A549 (cell line): ENCODE results near the gene DDX39B. TPM values are rescaled to one million over a fixed set of nuclear protein-coding genes. Genes with fewer than 3 reads are reported as not detected.
"Not testable (repeated sequence)": the region's sequence is repeated elsewhere in the genome, so short reads cannot be mapped to it uniquely, and the experiment has no call there.

ENCODE experiments used
- ATAC-seq, 2 experiments: fragments of 200-7000 bp in 1 of 2; fragments of >200 bp in 1 of 2; cut with Nextera tagmentation in 1 of 2; cut with Tn5 transposase in 1 of 2; 3 replicates each; pipeline versions ENCODE4 v1.8.0 to v1.9.1; 2018 to 2020; ENCODE audit warnings: mild to moderate bottlenecking in 1 of 2, moderate library complexity in 1 of 2
- CTCF ChIA-PET: fragments of 300-600 bp; sonication (Branson Sonifier 250); formaldehyde crosslinking; extraction: SDS; loops from one replicate; lab custom pipeline; 2021; ENCODE audit warnings: antibody characterized with exemption, inconsistent platforms; lab: Yijun Ruan, JAX
- POLR2A ChIA-PET: fragments of 350-600 bp; formaldehyde crosslinking; extraction: SDS; loops from one replicate; lab custom pipeline; 2021; ENCODE audit warnings: antibody characterized with exemption, inconsistent platforms; lab: Yijun Ruan, JAX
- DNase-seq, 2 experiments: peaks; one replicate each; pipeline versions ENCODE4 v3.0.0 to v3.0.0-alpha.2; 2011 to 2016; ENCODE audit warnings: low read depth in 1 of 2, low spot score in 1 of 2
- FAIRE-seq: peaks from 2 replicates; lab custom pipeline; 2011; peaks lifted over from hg19 to GRCh38; lab: Jason Lieb, UNC
- H3K27ac ChIP-seq, 2 experiments: fragments of >200 bp; sonication (Bioruptor Twin); formaldehyde crosslinking; 3 replicates each; pipeline ENCODE4 v1.5.1; 2016 to 2017
- H3K4me1 ChIP-seq: fragments of >200 bp; sonication (Bioruptor Twin); formaldehyde crosslinking; 3 replicates; pipeline ENCODE4 v1.6.1; 2016
- H3K4me2 ChIP-seq: fragments of >200 bp; sonication (Bioruptor Twin); formaldehyde crosslinking; 3 replicates; pipeline ENCODE4 v1.6.1; 2016
- H3K4me3 ChIP-seq: fragments of >200 bp; sonication (Bioruptor Twin); formaldehyde crosslinking; 3 replicates; pipeline ENCODE4 v1.5.1; 2016
- H3K9me3 ChIP-seq: fragments of >200 bp; sonication (Bioruptor Twin); formaldehyde crosslinking; 3 replicates; pipeline ENCODE4 v1.6.1; 2016
- CBX2 ChIP-seq: fragments of 200-600 bp; sonication (generic); IDR thresholded peaks from 2 replicates; pipeline ENCODE4 v1.6.1; 2016; ENCODE audit warnings: low read depth, mild to moderate bottlenecking, borderline replicate concordance
- CTCF ChIP-seq: fragments of >200 bp; sonication (Bioruptor Twin); formaldehyde crosslinking; IDR thresholded peaks from 3 replicates; pipeline ENCODE4 v1.5.1; 2016
- E2F6 ChIP-seq: IDR thresholded peaks from 2 replicates; pipeline ENCODE4 v1.6.1; 2012; ENCODE audit warnings: low read depth, borderline replicate concordance
- EHF ChIP-seq: fragments of 250-450 bp; sonication (Bioruptor Pico); IDR thresholded peaks from 2 replicates; pipeline ENCODE4 v1.5.0; 2020; ENCODE audit warnings: mild to moderate bottlenecking
- FOSB ChIP-seq: fragments of 250-450 bp; sonication (Bioruptor Pico); IDR thresholded peaks from 2 replicates; pipeline ENCODE4 v1.5.0; 2020; ENCODE audit warnings: mild to moderate bottlenecking, moderate library complexity
- FOXS1 ChIP-seq: fragments of 250-450 bp; sonication (Bioruptor Pico); IDR thresholded peaks from 2 replicates; pipeline ENCODE4 v1.5.0; 2020; ENCODE audit warnings: mild to moderate bottlenecking, moderate library complexity
- HOXB13 ChIP-seq: fragments of 250-450 bp; sonication (Bioruptor Pico); IDR thresholded peaks from 2 replicates; pipeline ENCODE4 v1.5.0; 2020; ENCODE audit warnings: low read depth, mild to moderate bottlenecking, moderate library complexity
- MAFK ChIP-seq: fragments of 450-650 bp; IDR thresholded peaks from 2 replicates; pipeline ENCODE4 v1.6.1; 2014; ENCODE audit not compliant: partially characterized antibody
- NFE2L2 ChIP-seq: fragments of 150-350 bp; conservative IDR thresholded peaks from 2 replicates; pipeline ENCODE4 v1.6.1; 2014; ENCODE audit warnings: low read length
- PBX3 ChIP-seq: IDR thresholded peaks from 2 replicates; pipeline ENCODE4 v1.6.1; 2012
- POLR2A ChIP-seq: IDR thresholded peaks from 2 replicates; pipeline ENCODE4 v1.6.1; 2012; ENCODE audit warnings: mild to moderate bottlenecking, low read length
- SREBF2 ChIP-seq: fragments of 450-650 bp; IDR thresholded peaks from 2 replicates; pipeline ENCODE4 v1.6.1; 2014; ENCODE audit warnings: mild to moderate bottlenecking, moderate library complexity
- WGBS: methylation state at CpG from one replicate; pipeline ENCODE4 v1.1.6; 2017; ENCODE audit errors: missing lambda C conversion rate; 5-methylcytosine and 5-hydroxymethylcytosine counted together
- polyA plus RNA-seq, 4 experiments: library from polyadenylated mRNA; depleted of rRNA in 3 of 4; stranded (reverse); fragments of >200 nt; fragmentation: RNase III in 1 of 4; extraction: RNeasy Plus Mini Kit Qiagen cat#74134 plus additional on column Dnase treatment in 1 of 4; gene quantifications; 2 replicates in 3 of 4; 3 replicates in 1 of 4; pipeline ENCODE4 v1.2.3, GENCODE V29; 2011 to 2017
- TF ChIP-seq, protein P1 (sequence below): fragments of 150-350 bp; IDR thresholded peaks from 2 replicates; pipeline ENCODE4 v1.6.1; 2014; ENCODE audit warnings: low read depth, mild to moderate bottlenecking, low read length

Gene DDX39B
- polyA plus RNA-seq, 2 of the 4 experiments (the other 2 are of a cell fraction), result 267 to 441 TPM

GRCh38 chr6:31541658-31542521, at the start of gene DDX39B (continued):
- TF ChIP-seq, protein P1, sequence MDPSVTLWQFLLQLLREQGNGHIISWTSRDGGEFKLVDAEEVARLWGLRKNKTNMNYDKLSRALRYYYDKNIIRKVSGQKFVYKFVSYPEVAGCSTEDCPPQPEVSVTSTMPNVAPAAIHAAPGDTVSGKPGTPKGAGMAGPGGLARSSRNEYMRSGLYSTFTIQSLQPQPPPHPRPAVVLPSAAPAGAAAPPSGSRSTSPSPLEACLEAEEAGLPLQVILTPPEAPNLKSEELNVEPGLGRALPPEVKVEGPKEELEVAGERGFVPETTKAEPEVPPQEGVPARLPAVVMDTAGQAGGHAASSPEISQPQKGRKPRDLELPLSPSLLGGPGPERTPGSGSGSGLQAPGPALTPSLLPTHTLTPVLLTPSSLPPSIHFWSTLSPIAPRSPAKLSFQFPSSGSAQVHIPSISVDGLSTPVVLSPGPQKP, result peak; percentile 32; the same call in 1 of the 2 replicates
- TF ChIP-seq FOXS1, result 0 out of 2 replicates have a peak, but pooled peaks have one; percentile 29
- TF ChIP-seq E2F6, result peak; percentile 77
- peak; percentile 87 for TF ChIP-seq POLR2A
- TF ChIP-seq, all 56 proteins: peak for 12

GRCh38 chr6:31590691-31591090, 48.9 kb upstream of the DDX39B start:
- CTCF ChIA-PET, result interaction anchor here (0.6 to 18.3 kb wide), 5 partner anchors 3 to 44 kb away, joined by 3 to 338 read pairs (median 5); partner anchors contain the start of genes ATP6V1G2, LST1, LTB and NCR3
- not testable (repeated sequence) for ATAC-seq

DNA sequence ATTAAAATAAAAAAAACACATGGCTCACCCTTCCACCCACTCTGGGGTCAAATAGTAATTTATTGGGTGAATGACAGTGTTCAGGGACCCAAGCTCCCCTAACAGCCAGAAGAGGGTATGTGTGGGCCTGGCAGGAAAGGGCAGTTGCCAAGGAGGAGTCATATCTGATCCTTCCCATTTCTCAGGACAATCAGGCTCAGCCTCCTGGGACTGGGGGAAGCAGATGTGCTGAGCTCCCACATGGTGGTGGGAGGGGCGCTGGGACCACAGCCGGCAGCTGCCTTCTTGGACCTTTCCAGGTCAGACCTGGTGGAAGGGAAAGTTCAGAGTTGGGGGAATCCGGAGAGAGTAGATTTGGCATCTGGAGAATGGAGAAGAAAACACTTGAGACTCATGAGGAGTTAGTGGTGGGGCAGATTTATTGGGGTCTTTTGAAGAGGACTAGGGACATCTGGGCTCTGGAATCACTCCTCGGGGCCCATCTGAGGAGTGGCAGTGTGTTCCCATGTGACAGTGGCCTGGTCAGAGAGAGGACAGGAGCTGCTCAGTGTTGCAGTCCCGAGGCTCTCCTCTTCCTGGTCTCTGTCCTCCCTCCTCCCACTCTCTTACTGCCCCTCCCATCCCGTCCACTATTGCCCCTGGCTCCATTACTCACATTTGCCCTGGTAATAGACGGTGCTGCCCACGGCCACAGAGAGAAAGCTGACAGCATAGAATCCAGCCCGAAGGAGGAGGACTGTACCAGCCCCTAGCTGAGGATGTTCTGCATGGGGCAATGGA, 47.3 kb upstream of the DDX39B start:
- H3K27ac ChIP-seq, result no peak overlapping the region
- CTCF ChIA-PET, result interaction anchor here (1.3 to 18.3 kb wide), 4 partner anchors 5 to 43 kb away, joined by 4 to 338 read pairs (median 171); partner anchors contain the start of genes ATP6V1G2, LST1, LTB and NCR3
- no peaks in the 10 kb centered on the region for H3K9me3 ChIP-seq
- FAIRE-seq (no peak), ATAC-seq (0 out of 6 replicates have a peak, but pooled peaks of 1 of the 2 experiments have one; percentile 25), DNase-seq (no peak)
- H3K4me3 ChIP-seq, result no peak overlapping the region
- TF ChIP-seq HOXB13 (CRISPR knock-in tag), result no peak
- no peak for TF ChIP-seq PBX3
- no peak for TF ChIP-seq EHF (CRISPR knock-in tag)
- TF ChIP-seq MAFK, result no peak
- no peak for TF ChIP-seq SREBF2
- TF ChIP-seq, protein P1, result no peak
- TF ChIP-seq E2F6, result no peak
- TF ChIP-seq CBX2, result no peak
- TF ChIP-seq FOSB, result no peak
- TF ChIP-seq CTCF, result no peak
- no peak for TF ChIP-seq NFE2L2
- 57% methylated on average over 9 of the region's 9 CpGs for WGBS
- H3K4me2 ChIP-seq, result no peak overlapping the region
- H3K4me1 ChIP-seq, result no peaks in the 10 kb centered on the region
- POLR2A ChIA-PET, result no interaction called here

More at GRCh38 chr6:31590691-31591090, 48.9 kb upstream of the DDX39B start:
- H3K27ac ChIP-seq, H3K4me2 ChIP-seq, DNase-seq, POLR2A ChIA-PET, H3K9me3 ChIP-seq, H3K4me1 ChIP-seq, FAIRE-seq, H3K4me3 ChIP-seq: not testable (repeated sequence)
- WGBS, result 62% methylated on average over 5 of the region's 5 CpGs
